Measurements from ENCODE around the gene POLA2.

- no peak for TF ChIP-seq CTCF (IDR thresholded peaks at IDR 0.05)
- TF ChIP-seq POLR2A (IDR thresholded peaks at IDR 0.05), result no peak
- no peak for TF ChIP-seq EP300 (IDR thresholded peaks at IDR 0.05)
These were observed 569 bp downstream of the POLA2 start for GRCh38 chr11:65262381-65262680.
